ENCODE measurements around the gene DHX8.

DNA sequence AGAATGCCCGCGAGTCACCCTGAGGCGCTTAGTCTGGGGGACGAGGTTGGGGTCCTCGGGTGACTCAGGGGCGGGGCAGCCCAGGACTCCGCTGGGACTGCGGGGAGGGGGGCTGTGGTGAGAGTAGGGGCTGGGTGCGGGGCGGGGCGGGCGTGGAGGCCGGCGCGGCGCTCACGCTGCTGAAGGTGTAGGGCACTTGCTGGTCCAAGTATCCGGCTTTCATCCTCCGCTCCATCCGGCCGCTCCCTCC, 61.5 kb downstream of the DHX8 start:
- TF ChIP-seq, protein P1, sequence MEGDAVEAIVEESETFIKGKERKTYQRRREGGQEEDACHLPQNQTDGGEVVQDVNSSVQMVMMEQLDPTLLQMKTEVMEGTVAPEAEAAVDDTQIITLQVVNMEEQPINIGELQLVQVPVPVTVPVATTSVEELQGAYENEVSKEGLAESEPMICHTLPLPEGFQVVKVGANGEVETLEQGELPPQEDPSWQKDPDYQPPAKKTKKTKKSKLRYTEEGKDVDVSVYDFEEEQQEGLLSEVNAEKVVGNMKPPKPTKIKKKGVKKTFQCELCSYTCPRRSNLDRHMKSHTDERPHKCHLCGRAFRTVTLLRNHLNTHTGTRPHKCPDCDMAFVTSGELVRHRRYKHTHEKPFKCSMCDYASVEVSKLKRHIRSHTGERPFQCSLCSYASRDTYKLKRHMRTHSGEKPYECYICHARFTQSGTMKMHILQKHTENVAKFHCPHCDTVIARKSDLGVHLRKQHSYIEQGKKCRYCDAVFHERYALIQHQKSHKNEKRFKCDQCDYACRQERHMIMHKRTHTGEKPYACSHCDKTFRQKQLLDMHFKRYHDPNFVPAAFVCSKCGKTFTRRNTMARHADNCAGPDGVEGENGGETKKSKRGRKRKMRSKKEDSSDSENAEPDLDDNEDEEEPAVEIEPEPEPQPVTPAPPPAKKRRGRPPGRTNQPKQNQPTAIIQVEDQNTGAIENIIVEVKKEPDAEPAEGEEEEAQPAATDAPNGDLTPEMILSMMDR (IDR thresholded peaks at IDR 0.05), result no peak
- TF ChIP-seq POLR2AphosphoS5 (IDR thresholded peaks at IDR 0.05), result no peak
- TF ChIP-seq POLR2A (IDR thresholded peaks at IDR 0.05), result no peak
- TF ChIP-seq EP300 (IDR thresholded peaks at IDR 0.05; ENCODE audit: low read depth), result no peak

All from transverse colon (tissue), 4 donors.